HG02973 (cell line): ENCODE results near the gene KCNH2.

Source experiments
- ATAC-seq: cut with Tn5 transposase; IDR thresholded peaks from one replicate; pipeline ENCODE4 v1.9.1; 2021; ENCODE audit warnings: moderate library complexity; ENCODE audit not compliant: unreplicated experiment

KCNH2 gene

GRCh38 chr7:150950496-150951180, 27.5 kb downstream of the KCNH2 start:
- ATAC-seq: no peak

GRCh38 chr7:150949971-150950491, 28.1 kb downstream of the KCNH2 start:
- ATAC-seq: no peak

GRCh38 chr7:150949564-150949963, 28.6 kb downstream of the KCNH2 start:
- no peak for ATAC-seq

GRCh38 chr7:150948791-150949251, 29.3 kb downstream of the KCNH2 start:
- no peak for ATAC-seq

GRCh38 chr7:150947761-150948651, 30.1 kb downstream of the KCNH2 start:
- no peak for ATAC-seq

- no peak for ATAC-seq
Observed at GRCh38 chr7:150947241-150947745, 30.8 kb downstream of the KCNH2 start.

GRCh38 chr7:150946421-150947240, 31.5 kb downstream of the KCNH2 start:
- no peak for ATAC-seq

GRCh38 chr7:150945853-150946420, 32.2 kb downstream of the KCNH2 start:
- ATAC-seq: no peak

- ATAC-seq: no peak
Observed at GRCh38 chr7:150945171-150945852, 32.8 kb downstream of the KCNH2 start.

GRCh38 chr7:150944066-150945042, 33.8 kb downstream of the KCNH2 start:
- ATAC-seq: no peak

- ATAC-seq: no peak
Observed at GRCh38 chr7:150943453-150943814, 34.7 kb downstream of the KCNH2 start.

GRCh38 chr7:150942591-150943452, 35.3 kb downstream of the KCNH2 start:
- ATAC-seq: no peak

GRCh38 chr7:150942001-150942590, 36.0 kb downstream of the KCNH2 start:
- ATAC-seq: no peak

- no peak for ATAC-seq
Observed at GRCh38 chr7:150941351-150942000, 36.6 kb downstream of the KCNH2 start.

- ATAC-seq: no peak
Observed at GRCh38 chr7:150940431-150941102, 37.6 kb downstream of the KCNH2 start.

- no peak for ATAC-seq
Observed at GRCh38 chr7:150939466-150939865, 38.7 kb downstream of the KCNH2 start.
